AG08396 (cell line): ENCODE results near the gene L3MBTL4.

Experiments used
- DNase-seq: peaks from one replicate; pipeline ENCODE4 v3.0.0; 2012; ENCODE audit warnings: low spot score, mixed read lengths

The L3MBTL4 gene

GRCh38 chr18:6363216-6363615 is 51.5 kb downstream of the L3MBTL4 start:
- DNase-seq, result no peak

- DNase-seq, result no peak
Observed at GRCh38 chr18:6362559-6363129, 52.1 kb downstream of the L3MBTL4 start.

- no peak for DNase-seq
Observed at GRCh38 chr18:6357668-6358067, 57.0 kb downstream of the L3MBTL4 start.

GRCh38 chr18:6355789-6356589 is 58.7 kb downstream of the L3MBTL4 start:
- no peak for DNase-seq

GRCh38 chr18:6352275-6352674 is 62.4 kb downstream of the L3MBTL4 start:
- no peak for DNase-seq

GRCh38 chr18:6342990-6343389 is 71.7 kb downstream of the L3MBTL4 start:
- DNase-seq, result no peak

- DNase-seq, result no peak
Observed at GRCh38 chr18:6341709-6342108, 73.0 kb downstream of the L3MBTL4 start.

GRCh38 chr18:6341303-6341702 is 73.4 kb downstream of the L3MBTL4 start:
- DNase-seq, result no peak

GRCh38 chr18:6340121-6340520 is 74.6 kb downstream of the L3MBTL4 start:
- DNase-seq, result no peak

- no peak for DNase-seq
Observed at GRCh38 chr18:6336239-6336638, 78.5 kb downstream of the L3MBTL4 start.

- DNase-seq, result no peak
Observed at GRCh38 chr18:6333981-6334380, 80.7 kb downstream of the L3MBTL4 start.

GRCh38 chr18:6331872-6332271 is 82.8 kb downstream of the L3MBTL4 start:
- DNase-seq, result no peak

GRCh38 chr18:6330786-6331185 is 83.9 kb downstream of the L3MBTL4 start:
- DNase-seq, result no peak

- no peak for DNase-seq
Observed at GRCh38 chr18:6328621-6329010, 86.1 kb downstream of the L3MBTL4 start.

- DNase-seq, result no peak
Observed at GRCh38 chr18:6327895-6328620, 86.7 kb downstream of the L3MBTL4 start.

- no peak for DNase-seq
Observed at GRCh38 chr18:6327485-6327884, 87.2 kb downstream of the L3MBTL4 start.

GRCh38 chr18:6326566-6326965 is 88.1 kb downstream of the L3MBTL4 start:
- no peak for DNase-seq

- DNase-seq, result no peak
Observed at GRCh38 chr18:6323319-6323889, 91.3 kb downstream of the L3MBTL4 start.

GRCh38 chr18:6315517-6316331 is 99.0 kb downstream of the L3MBTL4 start:
- no peak for DNase-seq

GRCh38 chr18:6313415-6313814 is 101.3 kb downstream of the L3MBTL4 start:
- DNase-seq, result no peak

GRCh38 chr18:6311456-6312215 is 103.1 kb downstream of the L3MBTL4 start:
- DNase-seq, result no peak
